ENCODE measurements around the gene TIMM23. TPM values are rescaled to one million over a fixed set of nuclear protein-coding genes. Genes with fewer than 3 reads are reported as not detected.
"Not testable (repeated sequence)": the region's sequence is repeated elsewhere in the genome, so short reads cannot be mapped to it uniquely, and the experiment has no call there.

The TIMM23 gene
- total RNA-seq, 1 donor = 62.6 TPM

GRCh38 chr10:45997994-45998763 is 25.9 kb downstream of the TIMM23 start:
- Histone ChIP-seq H3K4me1 (ENCODE audit: insufficient read depth, low read length) (peaks cover 3% of the 10 kb centered on the region), H3K36me3 (ENCODE audit: insufficient read depth, low read length) (peaks cover 36% of the 10 kb centered on the region), H2AFZ (ENCODE audit: low read length) (no peak overlapping the region), H3K79me2 (ENCODE audit: insufficient read depth, low read length) (peaks cover 13% of the 10 kb centered on the region), H4K20me1 (ENCODE audit: insufficient read depth, low read length) (peaks cover 11% of the 10 kb centered on the region), H3K27me3 (ENCODE audit: insufficient read depth, low read length) (no peaks in the 10 kb centered on the region), H3K4me3 (ENCODE audit: insufficient read depth, low read length) (no peak overlapping the region), H3K9me3 (ENCODE audit: low read depth, low read length) (no peaks in the 10 kb centered on the region), H3K27ac (ENCODE audit: low read depth, low read length) (no peak overlapping the region), H3K4me2 (ENCODE audit: insufficient read depth, low read length) (no peak overlapping the region)
- DNase-seq (ENCODE audit: insufficient read length, low spot score, missing footprints) = no peak
- TF ChIP-seq CTCF (IDR thresholded peaks at IDR 0.05; ENCODE audit: extremely low read depth, low read depth, low read length) = no peak

DNA sequence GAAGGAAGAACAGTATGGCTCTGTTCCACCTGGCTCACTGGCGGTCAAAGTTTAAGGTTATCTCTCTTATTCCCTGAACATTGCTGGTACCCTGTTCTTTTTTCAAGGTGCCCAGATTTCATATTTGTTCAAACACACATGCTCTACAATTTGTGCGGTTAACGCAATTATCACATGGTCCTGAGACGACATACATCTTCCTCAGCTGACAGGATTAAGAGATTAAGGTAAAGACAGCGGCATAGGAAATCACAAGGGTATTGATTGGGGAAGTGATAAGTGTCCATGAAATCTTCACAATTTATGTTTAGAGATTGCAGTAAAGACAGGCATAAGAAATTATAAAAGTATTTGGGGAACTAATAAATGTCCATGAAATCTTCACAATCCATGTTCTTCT is 27.7 kb downstream of the TIMM23 start:
- Histone ChIP-seq H3K36me3 (ENCODE audit: insufficient read depth, low read length) (peaks cover 54% of the 10 kb centered on the region), H3K79me2 (ENCODE audit: insufficient read depth, low read length) (peaks cover 15% of the 10 kb centered on the region)

DNA sequence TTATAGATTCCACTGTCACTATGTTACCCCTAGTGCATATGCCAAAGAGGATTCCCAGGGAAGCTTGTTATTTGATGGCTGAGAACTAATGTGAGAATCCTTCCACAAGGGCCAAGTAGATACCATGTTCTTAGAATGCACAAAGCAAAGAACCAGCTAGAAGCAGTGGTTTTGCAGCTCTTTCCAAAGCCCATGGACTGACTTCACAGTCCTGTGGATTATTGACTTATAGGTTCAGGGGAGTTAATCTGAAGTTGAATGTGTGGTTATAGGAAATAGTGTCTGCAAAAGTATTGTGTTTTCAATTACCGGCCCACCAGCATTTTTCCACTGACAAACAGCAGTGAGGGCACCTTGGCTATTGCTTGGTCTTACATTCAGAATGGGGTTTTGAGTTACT is 28.2 kb downstream of the TIMM23 start:
- H3K36me3 ChIP-seq (ENCODE audit: insufficient read depth, low read length) = peaks cover 60% of the 10 kb centered on the region
- TF ChIP-seq CTCF (IDR thresholded peaks at IDR 0.05; ENCODE audit: extremely low read depth, low read depth, low read length) = no peak
- peaks cover 9% of the 10 kb centered on the region for H3K4me1 ChIP-seq (ENCODE audit: insufficient read depth, low read length)
- no peaks in the 10 kb centered on the region for H3K27me3 ChIP-seq (ENCODE audit: insufficient read depth, low read length)
- H3K9me3 ChIP-seq (ENCODE audit: low read depth, low read length) = no peaks in the 10 kb centered on the region
- peaks cover 16% of the 10 kb centered on the region for H3K79me2 ChIP-seq (ENCODE audit: insufficient read depth, low read length)
- H3K4me3 ChIP-seq (ENCODE audit: insufficient read depth, low read length) = no peak overlapping the region
- no peak overlapping the region for H3K27ac ChIP-seq (ENCODE audit: low read depth, low read length)
- H2AFZ ChIP-seq (ENCODE audit: low read length) = no peak overlapping the region
- peaks cover 14% of the 10 kb centered on the region for H4K20me1 ChIP-seq (ENCODE audit: insufficient read depth, low read length)
- H3K4me2 ChIP-seq (ENCODE audit: insufficient read depth, low read length) = no peak overlapping the region
- no peak for DNase-seq (ENCODE audit: insufficient read length, low spot score, missing footprints)

More for the DNA sequence above, 27.7 kb downstream of the TIMM23 start:
- H3K4me3 ChIP-seq (ENCODE audit: insufficient read depth, low read length); H3K9me3 ChIP-seq (ENCODE audit: low read depth, low read length); H3K4me2 ChIP-seq (ENCODE audit: insufficient read depth, low read length); H3K27ac ChIP-seq (ENCODE audit: low read depth, low read length); H3K4me1 ChIP-seq (ENCODE audit: insufficient read depth, low read length); H3K27me3 ChIP-seq (ENCODE audit: insufficient read depth, low read length); H2AFZ ChIP-seq (ENCODE audit: low read length); DNase-seq (ENCODE audit: insufficient read length, low spot score, missing footprints): not testable (repeated sequence)
- H4K20me1 ChIP-seq (ENCODE audit: insufficient read depth, low read length) = peaks cover 12% of the 10 kb centered on the region

DNA sequence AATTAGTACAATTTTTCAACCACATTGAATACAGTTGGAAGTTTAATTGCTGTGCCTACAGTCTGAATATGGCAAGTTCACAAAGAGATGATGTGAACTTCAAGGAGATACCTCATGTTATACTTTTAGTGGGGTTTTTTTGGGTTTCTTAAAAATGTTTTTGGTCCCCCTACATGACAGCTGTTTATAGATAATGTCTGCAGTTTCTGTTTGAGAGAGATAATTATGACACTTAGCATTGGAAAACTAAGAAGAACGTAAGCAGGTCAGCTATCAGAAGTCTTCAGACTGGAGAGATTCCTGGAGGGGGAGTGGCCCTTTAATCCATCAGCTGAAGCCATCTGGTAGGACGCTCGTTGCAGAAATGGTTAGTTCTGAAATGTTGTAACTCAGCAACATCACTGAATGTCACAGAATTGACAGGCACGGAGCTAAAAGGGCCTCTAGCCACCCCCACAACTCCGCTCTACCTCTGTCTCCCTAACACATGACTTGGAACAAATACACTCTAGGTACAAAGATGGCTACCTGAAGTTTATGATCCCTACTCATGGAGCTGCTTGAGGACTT is 29.0 kb downstream of the TIMM23 start:
- TF ChIP-seq CTCF (IDR thresholded peaks at IDR 0.05; ENCODE audit: extremely low read depth, low read depth, low read length) = no peak
- Histone ChIP-seq H3K9me3 (ENCODE audit: low read depth, low read length) (no peaks in the 10 kb centered on the region), H3K79me2 (ENCODE audit: insufficient read depth, low read length) (peaks cover 16% of the 10 kb centered on the region)

GRCh38 chr10:46002189-46002687 is 29.9 kb downstream of the TIMM23 start:
- peak overlapping the region; percentile 11 for H3K27ac ChIP-seq (ENCODE audit: low read depth, low read length)
- peaks cover 76% of the 10 kb centered on the region for H3K36me3 ChIP-seq (ENCODE audit: insufficient read depth, low read length)
- not testable (repeated sequence) for H3K27me3 ChIP-seq (ENCODE audit: insufficient read depth, low read length); H3K4me3 ChIP-seq (ENCODE audit: insufficient read depth, low read length); H3K9me3 ChIP-seq (ENCODE audit: low read depth, low read length); H3K4me2 ChIP-seq (ENCODE audit: insufficient read depth, low read length); H2AFZ ChIP-seq (ENCODE audit: low read length); DNase-seq (ENCODE audit: insufficient read length, low spot score, missing footprints)
- H3K79me2 ChIP-seq (ENCODE audit: insufficient read depth, low read length) = peaks cover 16% of the 10 kb centered on the region
- H3K4me1 ChIP-seq (ENCODE audit: insufficient read depth, low read length) = peaks cover 24% of the 10 kb centered on the region
- peaks cover 21% of the 10 kb centered on the region for H4K20me1 ChIP-seq (ENCODE audit: insufficient read depth, low read length)

More for the DNA sequence above, 29.0 kb downstream of the TIMM23 start:
- Histone ChIP-seq H4K20me1 (ENCODE audit: insufficient read depth, low read length) (peaks cover 21% of the 10 kb centered on the region), H3K4me2 (ENCODE audit: insufficient read depth, low read length) (no peak overlapping the region), H3K4me1 (ENCODE audit: insufficient read depth, low read length) (peaks cover 17% of the 10 kb centered on the region), H3K4me3 (ENCODE audit: insufficient read depth, low read length) (no peak overlapping the region), H3K27ac (ENCODE audit: low read depth, low read length) (no peak overlapping the region), H2AFZ (ENCODE audit: low read length) (no peak overlapping the region), H3K27me3 (ENCODE audit: insufficient read depth, low read length) (no peaks in the 10 kb centered on the region), H3K36me3 (ENCODE audit: insufficient read depth, low read length) (peaks cover 67% of the 10 kb centered on the region)
- peak; percentile 18 for DNase-seq (ENCODE audit: insufficient read length, low spot score, missing footprints)

Measured in osteoblast (primary cell).